ENCODE measurements around the gene RACGAP1.

Gene RACGAP1

GRCh38 chr12:50069539-50069938 is 44.2 kb upstream of the RACGAP1 start:
- Mint-ChIP-seq H3K4me3 (no peak overlapping the region), H3K9me3 (no peaks in the 10 kb centered on the region), H3K27me3 (ENCODE audit: low read depth, poor library complexity) (peaks cover 5% of the 10 kb centered on the region), H3K4me1 (peaks cover 49% of the 10 kb centered on the region), H3K27ac (no peak overlapping the region), H3K36me3 (ENCODE audit: low read depth) (no peaks in the 10 kb centered on the region)
- TF ChIP-seq, protein P1, sequence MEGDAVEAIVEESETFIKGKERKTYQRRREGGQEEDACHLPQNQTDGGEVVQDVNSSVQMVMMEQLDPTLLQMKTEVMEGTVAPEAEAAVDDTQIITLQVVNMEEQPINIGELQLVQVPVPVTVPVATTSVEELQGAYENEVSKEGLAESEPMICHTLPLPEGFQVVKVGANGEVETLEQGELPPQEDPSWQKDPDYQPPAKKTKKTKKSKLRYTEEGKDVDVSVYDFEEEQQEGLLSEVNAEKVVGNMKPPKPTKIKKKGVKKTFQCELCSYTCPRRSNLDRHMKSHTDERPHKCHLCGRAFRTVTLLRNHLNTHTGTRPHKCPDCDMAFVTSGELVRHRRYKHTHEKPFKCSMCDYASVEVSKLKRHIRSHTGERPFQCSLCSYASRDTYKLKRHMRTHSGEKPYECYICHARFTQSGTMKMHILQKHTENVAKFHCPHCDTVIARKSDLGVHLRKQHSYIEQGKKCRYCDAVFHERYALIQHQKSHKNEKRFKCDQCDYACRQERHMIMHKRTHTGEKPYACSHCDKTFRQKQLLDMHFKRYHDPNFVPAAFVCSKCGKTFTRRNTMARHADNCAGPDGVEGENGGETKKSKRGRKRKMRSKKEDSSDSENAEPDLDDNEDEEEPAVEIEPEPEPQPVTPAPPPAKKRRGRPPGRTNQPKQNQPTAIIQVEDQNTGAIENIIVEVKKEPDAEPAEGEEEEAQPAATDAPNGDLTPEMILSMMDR (IDR thresholded peaks at IDR 0.05): no peak
- DNase-seq: no peak

- Mint-ChIP-seq H3K27me3 (ENCODE audit: low read depth, poor library complexity) (peaks cover 5% of the 10 kb centered on the region), H3K27ac (no peak overlapping the region), H3K36me3 (ENCODE audit: low read depth) (no peaks in the 10 kb centered on the region), H3K4me1 (peaks cover 44% of the 10 kb centered on the region), H3K9me3 (no peaks in the 10 kb centered on the region), H3K4me3 (no peak overlapping the region)
- TF ChIP-seq, protein P1 (IDR thresholded peaks at IDR 0.05): no peak
- DNase-seq: no peak
Observed at GRCh38 chr12:50069069-50069468, 43.8 kb upstream of the RACGAP1 start.

DNA sequence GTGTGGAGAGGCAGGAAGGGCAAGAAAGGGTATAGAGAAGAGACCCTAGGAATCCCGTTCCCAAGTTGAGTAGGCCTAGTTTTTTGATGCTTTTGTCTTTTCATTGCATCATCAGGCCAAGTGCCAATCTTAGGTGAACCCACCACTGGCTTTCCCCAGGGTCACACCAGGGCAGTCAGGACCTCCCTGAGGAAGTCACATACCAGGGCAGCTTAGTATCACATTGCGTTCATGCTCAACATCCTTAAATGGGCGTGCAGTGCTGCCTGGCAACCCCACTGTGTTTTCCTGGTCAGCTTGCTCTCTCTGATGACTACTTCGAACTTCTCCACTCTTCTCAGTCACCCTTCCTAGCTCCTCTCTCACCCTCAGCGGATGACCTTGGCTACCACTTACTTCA is 41.1 kb upstream of the RACGAP1 start:
- peaks cover 17% of the 10 kb centered on the region for H3K4me1 Mint-ChIP-seq
- no peak overlapping the region for H3K4me3 Mint-ChIP-seq
- H3K27me3 Mint-ChIP-seq (ENCODE audit: low read depth, poor library complexity): peaks cover 18% of the 10 kb centered on the region
- TF ChIP-seq, protein P1 (IDR thresholded peaks at IDR 0.05): no peak
- no peak for DNase-seq
- H3K36me3 Mint-ChIP-seq (ENCODE audit: low read depth): peaks cover 7% of the 10 kb centered on the region
- no peaks in the 10 kb centered on the region for H3K9me3 Mint-ChIP-seq
- no peak overlapping the region for H3K27ac Mint-ChIP-seq

DNA sequence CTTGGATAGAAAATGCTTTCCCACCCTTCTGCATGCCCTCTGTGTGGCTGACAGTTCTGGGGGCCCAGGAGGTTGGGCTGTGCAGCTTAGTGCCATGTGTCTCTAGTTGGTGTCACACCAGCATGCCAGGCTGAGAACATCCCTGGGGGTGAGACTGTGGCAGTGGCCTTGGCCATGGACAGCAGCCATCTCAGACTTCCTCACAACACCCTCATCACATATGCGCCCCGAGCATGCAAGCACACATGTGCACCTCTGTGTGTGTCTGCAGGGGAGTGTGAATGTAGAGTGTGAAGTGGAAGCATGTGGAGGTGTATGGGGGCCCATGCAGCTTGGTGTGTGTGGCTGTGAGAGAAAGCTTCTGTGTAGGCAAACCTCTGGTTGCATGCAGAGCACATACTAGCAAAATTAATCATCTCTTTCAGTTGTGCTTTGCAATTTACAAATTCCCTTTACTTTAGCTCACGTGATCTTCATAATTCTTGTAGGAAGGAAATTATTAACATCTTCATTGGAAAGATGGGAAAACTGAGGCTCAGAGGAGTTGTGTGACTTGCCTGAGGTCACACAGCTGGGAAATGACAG is 40.5 kb upstream of the RACGAP1 start:
- Mint-ChIP-seq H3K4me1 (peaks cover 12% of the 10 kb centered on the region), H3K4me3 (no peak overlapping the region), H3K27me3 (ENCODE audit: low read depth, poor library complexity) (peaks cover 18% of the 10 kb centered on the region), H3K27ac (no peak overlapping the region), H3K9me3 (no peaks in the 10 kb centered on the region), H3K36me3 (ENCODE audit: low read depth) (peaks cover 13% of the 10 kb centered on the region)
- DNase-seq: no peak
- TF ChIP-seq, protein P1 (IDR thresholded peaks at IDR 0.05): no peak

- peaks cover 17% of the 10 kb centered on the region for H3K4me1 Mint-ChIP-seq
- TF ChIP-seq, protein P1 (IDR thresholded peaks at IDR 0.05): no peak
- peaks cover 20% of the 10 kb centered on the region for H3K36me3 Mint-ChIP-seq (ENCODE audit: low read depth)
- no peak overlapping the region for H3K27ac Mint-ChIP-seq
- no peaks in the 10 kb centered on the region for H3K9me3 Mint-ChIP-seq
- DNase-seq: no peak
- peaks cover 35% of the 10 kb centered on the region for H3K27me3 Mint-ChIP-seq (ENCODE audit: low read depth, poor library complexity)
- no peak overlapping the region for H3K4me3 Mint-ChIP-seq
Observed at GRCh38 chr12:50062728-50063460, 37.6 kb upstream of the RACGAP1 start.

Data from nephron progenitor cell (in vitro differentiated cells).